GM12878 (cell line): Measurements from ENCODE around the gene NPHP1. TPM values are rescaled to one million over a fixed set of nuclear protein-coding genes. Genes with fewer than 3 reads are reported as not detected.
"Not testable (repeated sequence)": the region's sequence is repeated elsewhere in the genome, so short reads cannot be mapped to it uniquely, and the experiment has no call there.

Source experiments
- ATAC-seq: fragments of 200-7000 bp; cut with Tn5 transposase; 3 replicates; pipeline ENCODE4 v1.9.1; 2020; ENCODE audit warnings: mild to moderate bottlenecking, moderate library complexity
- BruUV-seq: library from RNA; stranded (reverse); fragments of 400-500 nt; replicated peaks from 2 replicates; lab custom pipeline; 2021; lab: Mats Ljungman, UMichigan
- CTCF ChIA-PET: fragments of 300-600 bp; sonication (Branson Sonifier 250); formaldehyde crosslinking; extraction: SDS; loops from one replicate; lab custom pipeline; 2021; ENCODE audit warnings: inconsistent platforms; lab: Yijun Ruan, JAX
- POLR2A ChIA-PET: fragments of 350-600 bp; formaldehyde crosslinking; extraction: SDS; loops from one replicate; lab custom pipeline; 2021; ENCODE audit warnings: inconsistent platforms; lab: Charles Lee
- RAD21 ChIA-PET: fragments of 300-600 bp; sonication (Branson Sonifier 250); formaldehyde crosslinking; loops from one replicate; lab custom pipeline; 2023; ENCODE audit warnings: antibody characterized with exemption; ENCODE audit not compliant: unreplicated experiment; lab: Charles Lee
- SMC1A ChIA-PET: fragments of 300-600 bp; sonication (Branson Sonifier 250); formaldehyde crosslinking; loops from one replicate; lab custom pipeline; 2023; ENCODE audit not compliant: unreplicated experiment, uncharacterized antibody; lab: Charles Lee
- DNase-seq: peaks from one replicate; pipeline ENCODE4 v3.0.0-alpha.2; 2011; ENCODE audit warnings: low read depth, low spot score
- FAIRE-seq: peaks from 3 replicates; lab custom pipeline; 2011; peaks lifted over from hg19 to GRCh38; lab: Jason Lieb, UNC
- H2AFZ ChIP-seq: 2 replicates; pipeline ENCODE4 v1.6.0; 2011; ENCODE audit warnings: low read depth, low read length, control low read depth; ENCODE audit not compliant: control insufficient read depth
- H3K27ac ChIP-seq: 2 replicates; pipeline ENCODE4 v1.5.1; 2011; ENCODE audit warnings: control low read depth; ENCODE audit not compliant: control insufficient read depth, insufficient read depth
- H3K27me3 ChIP-seq, 2 experiments: replicated peaks in 1 of 2; 2 replicates each; pipeline versions ENCODE4 v1.6.0 to v1.6.1; 2011; ENCODE audit warnings: low read length in 1 of 2; ENCODE audit not compliant: control insufficient read depth in 2 of 2, insufficient read depth in 2 of 2
- H3K36me3 ChIP-seq, 2 experiments: 2 replicates each; pipeline ENCODE4 v1.5.1; 2011; ENCODE audit warnings: low read length in 1 of 2; ENCODE audit not compliant: control insufficient read depth in 2 of 2, insufficient read depth in 2 of 2
- H3K4me1 ChIP-seq: 2 replicates; pipeline ENCODE4 v1.6.1; 2011; ENCODE audit warnings: mild to moderate bottlenecking, low read length, moderate library complexity, mixed read lengths; ENCODE audit not compliant: control insufficient read depth, insufficient read depth
- H3K4me2 ChIP-seq: 2 replicates; pipeline ENCODE4 v1.6.0; 2011; ENCODE audit warnings: control low read depth; ENCODE audit not compliant: control insufficient read depth, insufficient read depth
- H3K4me3 ChIP-seq: fragments of 200-600 bp; sonication (generic); 2 replicates; pipeline ENCODE4 v1.5.1; 2016
- H3K79me2 ChIP-seq: 2 replicates; pipeline ENCODE4 v1.6.0; 2011; ENCODE audit warnings: low read length; ENCODE audit not compliant: control insufficient read depth, insufficient read depth
- H3K9ac ChIP-seq: 2 replicates; pipeline ENCODE4 v1.8.0; 2011; ENCODE audit warnings: low read length, control low read depth, mixed read lengths; ENCODE audit not compliant: control insufficient read depth, insufficient read depth
- H3K9me3 ChIP-seq: replicated peaks from 3 replicates; pipeline ENCODE4 v1.5.1; 2011; ENCODE audit warnings: mild to moderate bottlenecking, low read length; ENCODE audit not compliant: control insufficient read depth, insufficient read depth
- H4K20me1 ChIP-seq: 2 replicates; pipeline ENCODE4 v1.6.0; 2011; ENCODE audit not compliant: control insufficient read depth, insufficient read depth
- WGBS: methylation state at CpG from one replicate; pipeline ENCODE4 v1.1.6; 2016; ENCODE audit warnings: low lambda C conversion rate; ENCODE audit not compliant: insufficient replicate concordance, insufficient coverage; ENCODE audit errors: missing lambda C conversion rate; 5-methylcytosine and 5-hydroxymethylcytosine counted together
- in situ Hi-C: fragments of 300-500 bp; cut with MboI; formaldehyde crosslinking; loops from 9 replicates; pipeline ENCODE4 v1.14.3; 2018; ENCODE audit warnings: mixed read lengths
- intact Hi-C: fragments of 100-400 bp; cut with micrococcal nuclease; formaldehyde crosslinking; loops from one replicate; pipeline ENCODE4 v1.14.2; 2022; ENCODE audit not compliant: unreplicated experiment
- polyA plus RNA-seq, 11 experiments: library from polyadenylated mRNA; depleted of rRNA in 4 of 11; unstranded in 6 of 11; stranded (reverse) in 5 of 11; fragments of >200 nt; fragmentation: Nextera tagmentation in 4 of 11; fragmentation: Illumina TruSeq in 1 of 11; extraction: Ambion mirVana in 4 of 11; extraction: Trizol in 1 of 11; gene quantifications; 1 replicate in 1 of 11; 2 replicates in 10 of 11; pipeline versions ENCODE4 v1.2.1 to v1.2.3, GENCODE V29; 2011 to 2016; ENCODE audit warnings: inconsistent platforms in 2 of 11, missing spikeins in 2 of 11, low read depth in 1 of 11
- total RNA-seq, 4 experiments: library from RNA; depleted of rRNA in 3 of 4; stranded (reverse); fragments of >200 nt in 3 of 4; fragmentation: Illumina TruSeq in 1 of 4; extraction: Trizol in 1 of 4; gene quantifications; 2 replicates each; pipeline versions ENCODE4 v1.2.1 to v1.2.3, GENCODE V29; 2013 to 2021

The NPHP1 gene
- total and polyA plus RNA-seq, 10 of the 15 experiments (the other 5 are each of a cell fraction or from before 2014, with no cell fraction given): 0.23 to 3.5 (median 1.2) TPM

GRCh38 chr2:110245488-110246435 is 40.9 kb upstream of the NPHP1 start:
- POLR2A ChIA-PET, H3K27me3 ChIP-seq, BruUV-seq, ATAC-seq, H3K27ac ChIP-seq, H3K4me3 ChIP-seq, H3K4me1 ChIP-seq, H3K9ac ChIP-seq, DNase-seq, H3K4me2 ChIP-seq, in situ Hi-C loops, SMC1A ChIA-PET, H3K79me2 ChIP-seq, CTCF ChIA-PET, FAIRE-seq, H4K20me1 ChIP-seq, intact Hi-C loops, H2AFZ ChIP-seq, RAD21 ChIA-PET, H3K36me3 ChIP-seq, H3K9me3 ChIP-seq: not testable (repeated sequence)
- no CpG with 5 or more reads among the region's 89 CpGs for WGBS

GRCh38 chr2:110243283-110243682 is 38.5 kb upstream of the NPHP1 start:
- POLR2A ChIA-PET, BruUV-seq, H3K9me3 ChIP-seq, H3K4me3 ChIP-seq, SMC1A ChIA-PET, H3K36me3 ChIP-seq, H3K9ac ChIP-seq, ATAC-seq, H2AFZ ChIP-seq, in situ Hi-C loops, H3K4me2 ChIP-seq, CTCF ChIA-PET, DNase-seq, H3K27ac ChIP-seq, H3K79me2 ChIP-seq, RAD21 ChIA-PET, H4K20me1 ChIP-seq, H3K27me3 ChIP-seq, intact Hi-C loops, FAIRE-seq, H3K4me1 ChIP-seq: not testable (repeated sequence)
- whole genome bisulfite sequencing: 13% methylated on average over 1 of the region's 3 CpGs

- H3K79me2 ChIP-seq, SMC1A ChIA-PET, CTCF ChIA-PET, H3K27ac ChIP-seq, POLR2A ChIA-PET, in situ Hi-C loops, BruUV-seq, H3K4me1 ChIP-seq, RAD21 ChIA-PET, H3K4me3 ChIP-seq, H3K36me3 ChIP-seq, ATAC-seq, H3K9ac ChIP-seq, H3K4me2 ChIP-seq, DNase-seq, H3K9me3 ChIP-seq, FAIRE-seq, intact Hi-C loops, H2AFZ ChIP-seq, H4K20me1 ChIP-seq, H3K27me3 ChIP-seq: not testable (repeated sequence)
- no CpG with 5 or more reads among the region's 5 CpGs for WGBS
These were observed 29.7 kb upstream of the NPHP1 start for GRCh38 chr2:110234514-110234913.

GRCh38 chr2:110229886-110230285 is 25.1 kb upstream of the NPHP1 start:
- RAD21 ChIA-PET, BruUV-seq, H4K20me1 ChIP-seq, H3K36me3 ChIP-seq, in situ Hi-C loops, H3K4me3 ChIP-seq, POLR2A ChIA-PET, H3K4me1 ChIP-seq, DNase-seq, H3K4me2 ChIP-seq, CTCF ChIA-PET, H3K27ac ChIP-seq, H3K79me2 ChIP-seq, intact Hi-C loops, SMC1A ChIA-PET, FAIRE-seq, ATAC-seq, H2AFZ ChIP-seq, H3K9ac ChIP-seq, H3K9me3 ChIP-seq, H3K27me3 ChIP-seq: not testable (repeated sequence)
- WGBS: no CpG with 5 or more reads among the region's 1 CpG
